HG02840 (cell line): ENCODE measurements around the gene EIF1AD.
"Not testable (repeated sequence)": the region's sequence is repeated elsewhere in the genome, so short reads cannot be mapped to it uniquely, and the experiment has no call there.

Experiments
- ATAC-seq: cut with Tn5 transposase; IDR thresholded peaks from one replicate; pipeline ENCODE4 v1.9.1; 2021; ENCODE audit warnings: mild to moderate bottlenecking, moderate library complexity, moderate number of reproducible peaks; ENCODE audit not compliant: unreplicated experiment, low FRiP score

Gene EIF1AD

DNA sequence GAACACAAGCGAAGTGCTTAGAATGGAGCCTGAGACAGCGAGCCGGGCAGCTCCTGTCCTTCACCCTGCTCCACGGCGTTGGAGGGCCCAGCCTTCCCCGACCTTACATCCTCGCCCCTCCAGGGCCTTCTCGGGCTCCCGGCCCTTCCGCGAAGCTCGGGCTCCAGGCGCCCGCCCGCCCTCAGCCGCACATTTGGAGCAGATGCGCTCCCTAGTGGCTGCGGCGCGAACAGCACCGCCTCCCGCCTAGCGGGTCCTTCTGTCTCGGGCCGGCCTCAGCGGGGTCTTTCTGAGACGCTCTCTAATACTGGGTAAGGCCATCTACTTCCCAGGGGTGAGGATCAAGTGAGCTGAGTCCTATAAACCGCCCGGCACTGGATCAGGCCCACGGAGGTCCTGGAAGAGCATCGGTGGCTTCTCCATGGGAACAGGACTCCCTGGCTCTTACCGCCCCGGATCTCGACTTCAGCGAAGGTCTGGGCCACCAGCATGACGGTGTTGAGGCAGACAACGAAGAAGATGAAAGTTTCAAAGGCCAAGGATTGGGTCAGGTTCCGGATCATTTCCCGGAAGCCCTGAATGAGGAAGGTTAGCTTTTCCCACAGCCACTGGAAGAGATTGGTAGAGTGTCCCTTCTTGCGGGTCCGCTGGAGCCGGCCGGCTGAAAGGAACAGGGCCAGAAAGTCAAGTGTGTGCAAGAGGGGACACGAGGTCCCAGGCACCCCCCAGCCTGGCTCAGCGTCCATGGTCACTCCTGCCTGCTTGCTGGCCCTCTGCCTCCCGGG lies 20.6 kb upstream of the EIF1AD start:
- no peak for ATAC-seq

DNA sequence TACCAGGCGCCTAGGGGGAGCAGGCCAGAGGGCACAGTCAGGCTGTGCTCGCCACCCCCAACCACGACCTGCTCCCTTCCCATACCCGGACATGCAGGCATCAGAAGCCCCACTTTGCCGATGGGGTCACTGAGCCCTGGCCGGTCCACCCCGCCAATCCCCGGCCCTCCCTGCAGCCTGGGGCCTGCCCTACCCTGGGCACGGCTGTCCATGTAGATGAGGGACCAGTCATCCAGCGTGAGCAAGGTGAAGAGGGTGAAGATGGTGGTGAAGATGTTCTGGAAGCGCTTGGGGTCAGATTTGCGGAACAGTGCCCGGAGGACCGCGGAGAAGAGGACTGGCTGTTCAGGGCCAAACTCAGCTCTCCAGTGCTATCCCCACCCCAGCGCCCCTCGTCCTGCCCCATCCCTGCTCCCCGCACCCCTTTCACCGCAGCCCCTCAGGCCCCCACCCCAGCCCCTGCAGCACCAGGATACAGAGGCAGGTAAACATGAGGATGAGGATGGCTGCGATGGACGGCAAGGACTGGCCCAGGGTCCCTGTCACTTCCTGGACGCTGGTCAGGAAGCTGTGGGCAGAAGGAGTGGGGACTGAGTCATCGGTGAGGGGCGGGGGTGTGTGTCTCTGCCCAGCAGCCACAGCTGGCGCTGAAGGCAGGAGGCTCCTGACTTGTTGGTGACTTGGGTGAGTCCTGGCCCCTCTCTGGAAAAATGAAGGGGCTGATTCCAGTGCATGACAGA lies 18.8 kb upstream of the EIF1AD start:
- ATAC-seq = no peak

DNA sequence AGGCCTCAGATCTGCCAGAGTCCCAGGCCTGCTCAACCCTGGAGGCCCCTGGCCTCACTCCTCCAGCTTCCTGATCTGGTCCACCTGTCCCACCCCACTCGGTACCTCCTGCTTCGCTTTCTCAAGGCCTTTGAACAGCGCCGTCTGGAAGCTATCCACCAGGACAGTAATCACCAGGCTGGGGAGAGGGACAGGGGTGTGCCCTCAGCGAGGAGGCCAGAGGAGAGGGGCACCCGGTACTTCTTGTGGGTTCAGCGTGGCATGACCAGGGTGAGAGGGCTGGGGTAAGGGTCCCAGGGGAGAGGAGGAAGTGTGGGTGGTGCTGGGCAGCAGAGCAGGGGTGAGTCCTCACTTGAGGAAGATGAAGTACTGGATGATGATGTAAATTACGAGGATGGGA lies 18.3 kb upstream of the EIF1AD start:
- ATAC-seq = no peak

DNA sequence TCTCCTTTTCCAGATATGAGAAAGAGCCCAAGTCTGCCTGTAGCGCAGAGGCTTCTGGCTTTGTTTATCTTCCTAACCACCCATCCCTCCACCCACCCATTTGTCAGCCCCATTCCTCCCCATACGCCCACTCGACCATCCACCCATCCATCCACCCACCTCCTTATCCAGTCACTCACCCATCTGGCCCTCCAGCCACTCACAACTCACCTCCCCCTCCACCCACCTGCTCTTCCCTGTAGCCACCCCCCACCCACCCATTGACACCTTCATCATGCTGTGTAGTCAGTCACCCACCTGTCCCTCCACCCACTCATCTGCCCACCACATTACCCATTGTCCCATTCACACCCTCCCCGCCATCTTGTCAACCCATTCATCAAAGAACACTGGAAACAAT lies 15.4 kb upstream of the EIF1AD start:
- ATAC-seq = no peak

DNA sequence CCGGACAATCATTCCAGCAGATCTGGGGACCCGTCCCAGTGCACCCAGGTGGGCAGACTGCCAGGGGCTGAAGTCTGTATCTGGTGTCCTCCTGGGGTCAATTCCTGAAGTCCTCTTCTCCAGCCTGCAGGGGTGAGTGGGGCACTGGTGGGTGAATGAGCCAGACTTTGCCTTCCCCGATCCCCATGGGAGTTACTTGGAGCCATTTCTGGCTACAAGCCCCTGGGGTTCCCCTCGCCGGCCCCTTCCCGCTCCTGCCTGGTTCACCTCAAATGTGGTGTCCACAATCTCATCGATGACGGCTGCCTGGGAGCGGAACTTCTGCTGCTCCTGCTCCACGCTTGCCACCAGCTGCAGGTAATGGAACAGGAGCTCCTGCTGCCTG lies 14.8 kb upstream of the EIF1AD start:
- no peak for ATAC-seq

DNA sequence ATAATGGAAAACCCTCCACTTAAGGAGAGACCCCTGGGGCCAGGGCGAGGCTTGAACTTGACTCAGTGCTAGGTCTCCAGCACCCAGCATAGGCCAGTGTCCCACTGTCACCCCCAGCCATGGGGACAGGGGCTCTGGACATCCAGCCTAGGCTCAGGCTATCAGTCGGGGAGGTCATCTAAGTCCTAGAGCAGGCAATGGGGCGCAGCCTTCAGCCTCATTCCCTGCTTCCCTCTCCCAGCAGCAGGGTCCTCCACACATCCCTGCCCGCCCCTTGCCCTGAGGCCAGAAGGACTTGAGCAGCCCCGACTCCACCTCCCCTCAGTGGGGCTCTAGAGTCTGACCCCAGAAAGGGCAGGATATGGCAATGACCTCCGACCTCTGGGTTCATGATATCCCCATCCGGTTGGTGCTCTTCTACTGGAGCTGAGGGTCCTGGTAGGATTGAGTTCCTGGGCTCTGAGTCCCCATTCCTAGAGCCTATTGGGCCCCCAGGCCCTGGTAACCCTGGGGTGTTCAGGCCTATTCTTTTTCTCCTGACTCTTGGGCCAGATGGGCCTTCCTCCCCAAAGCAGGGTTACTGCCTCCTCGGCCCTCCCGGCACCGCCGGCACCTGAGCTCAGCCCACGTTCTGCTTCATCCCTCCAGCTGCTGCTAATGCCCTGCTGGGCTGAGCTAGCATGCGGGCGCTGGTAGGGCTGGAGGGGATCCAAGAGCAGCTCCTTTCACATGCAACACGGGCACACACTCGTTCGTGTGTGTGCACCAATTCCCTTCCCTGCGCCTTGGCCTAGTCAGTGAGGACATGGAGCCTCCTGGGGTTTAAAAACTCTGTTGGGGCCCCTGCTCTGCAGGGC lies 14.2 kb upstream of the EIF1AD start:
- ATAC-seq = no peak

DNA sequence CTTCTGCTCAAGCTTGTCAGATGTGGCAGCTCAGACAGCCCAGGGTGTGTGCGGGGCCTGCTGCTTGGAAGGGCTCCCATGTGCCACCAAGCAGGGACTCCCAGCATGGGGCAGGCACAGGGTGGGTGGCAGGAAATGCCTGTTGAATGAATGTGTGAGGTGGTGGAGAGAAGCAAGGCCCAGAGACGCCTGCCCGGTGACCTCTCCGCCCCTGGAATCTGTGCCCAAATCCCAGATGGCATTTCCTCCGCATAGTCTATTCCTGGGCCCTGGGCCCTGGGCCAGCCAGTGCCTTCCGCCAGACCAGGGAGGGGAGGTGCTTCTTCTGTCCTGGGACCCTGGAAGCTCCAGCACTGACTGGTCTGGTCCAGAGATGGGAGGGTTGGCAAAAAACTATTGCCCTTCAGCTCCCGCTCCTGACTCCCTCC lies 13.5 kb upstream of the EIF1AD start:
- no peak for ATAC-seq

DNA sequence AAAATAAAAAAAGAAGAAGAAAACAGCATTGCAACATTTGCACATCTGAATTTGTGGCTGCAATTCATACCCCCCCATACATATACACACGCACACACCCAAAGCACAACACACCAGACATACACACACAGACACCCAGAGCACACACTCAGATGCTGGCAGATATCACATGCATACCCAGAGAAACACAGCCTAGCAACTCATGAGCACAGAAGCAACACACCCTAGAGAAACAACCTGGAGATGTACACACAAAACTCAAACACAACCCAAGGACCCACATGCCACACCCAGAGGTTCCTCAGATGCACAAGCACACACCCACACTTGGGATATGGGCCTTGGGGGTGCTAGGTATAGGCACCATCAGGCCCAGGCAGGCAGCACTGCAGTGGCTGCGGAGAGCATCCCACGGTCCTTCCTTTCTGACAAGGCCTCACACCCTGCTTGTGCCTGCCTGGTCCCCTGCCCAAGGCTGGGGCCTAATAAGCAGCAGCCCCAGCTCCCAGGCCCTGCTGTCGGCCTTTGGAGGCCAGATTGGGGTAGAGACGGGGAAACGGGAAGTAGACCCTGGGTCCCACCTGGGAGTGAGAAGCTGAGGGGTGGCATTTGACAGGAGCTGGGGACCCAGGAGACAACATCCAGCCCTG lies 13.0 kb upstream of the EIF1AD start:
- ATAC-seq = no peak

DNA sequence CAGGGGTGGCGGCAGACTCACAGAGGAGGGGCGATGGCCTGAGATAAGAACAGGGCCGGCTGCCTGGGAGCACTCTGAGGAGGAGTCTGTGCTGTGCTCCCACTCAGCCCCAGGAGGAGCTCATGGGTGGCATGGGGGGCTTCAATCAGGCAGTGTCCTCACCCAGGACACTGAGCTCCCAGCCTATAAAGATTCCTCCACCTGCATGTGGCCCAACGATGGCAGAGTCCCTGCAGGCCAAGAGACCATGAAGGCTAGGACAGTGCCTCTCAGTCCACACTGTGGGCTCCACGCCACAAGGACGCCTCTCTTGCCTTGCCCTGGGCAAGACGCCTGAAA lies 11.8 kb upstream of the EIF1AD start:
- no peak for ATAC-seq

DNA sequence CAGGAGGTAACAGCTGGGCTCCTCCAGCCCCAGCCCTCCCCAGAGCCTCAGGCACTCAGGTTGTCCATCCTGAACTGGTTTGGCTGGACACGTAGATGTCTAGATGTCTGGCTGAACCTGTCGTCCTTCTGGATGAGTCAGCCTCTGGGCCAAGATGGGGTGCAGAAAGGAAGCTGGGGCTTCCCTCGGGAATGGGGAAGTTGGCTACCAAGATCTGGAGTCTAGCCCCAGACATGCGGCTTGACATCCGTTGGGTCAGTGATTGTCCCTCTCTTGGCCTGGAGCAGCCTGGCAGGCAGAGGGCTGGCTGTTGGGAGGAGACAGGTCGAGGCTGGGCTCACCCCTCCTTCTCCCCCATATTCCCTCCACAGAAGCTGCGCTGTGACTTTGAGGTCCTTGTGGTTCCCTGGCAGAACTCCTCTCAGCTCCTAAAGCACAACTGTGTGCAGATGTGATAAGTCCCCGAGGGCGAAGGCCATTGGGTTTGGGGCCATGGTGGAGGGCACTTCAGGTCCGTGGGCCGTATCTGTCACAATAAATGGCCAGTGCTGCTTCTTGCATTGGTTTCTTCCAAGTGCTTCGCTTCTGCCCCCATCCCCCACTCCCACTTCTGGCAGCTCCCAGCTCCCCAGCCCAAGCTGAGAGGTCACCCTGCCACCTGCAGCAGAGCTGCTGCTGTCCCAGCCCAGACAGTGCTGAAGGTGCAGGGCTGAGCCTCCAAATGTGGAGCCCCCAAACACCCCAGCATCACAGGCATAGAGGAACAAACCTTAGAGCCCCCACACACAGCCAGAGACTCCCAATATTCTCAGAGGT lies 11.2 kb upstream of the EIF1AD start:
- no peak for ATAC-seq

DNA sequence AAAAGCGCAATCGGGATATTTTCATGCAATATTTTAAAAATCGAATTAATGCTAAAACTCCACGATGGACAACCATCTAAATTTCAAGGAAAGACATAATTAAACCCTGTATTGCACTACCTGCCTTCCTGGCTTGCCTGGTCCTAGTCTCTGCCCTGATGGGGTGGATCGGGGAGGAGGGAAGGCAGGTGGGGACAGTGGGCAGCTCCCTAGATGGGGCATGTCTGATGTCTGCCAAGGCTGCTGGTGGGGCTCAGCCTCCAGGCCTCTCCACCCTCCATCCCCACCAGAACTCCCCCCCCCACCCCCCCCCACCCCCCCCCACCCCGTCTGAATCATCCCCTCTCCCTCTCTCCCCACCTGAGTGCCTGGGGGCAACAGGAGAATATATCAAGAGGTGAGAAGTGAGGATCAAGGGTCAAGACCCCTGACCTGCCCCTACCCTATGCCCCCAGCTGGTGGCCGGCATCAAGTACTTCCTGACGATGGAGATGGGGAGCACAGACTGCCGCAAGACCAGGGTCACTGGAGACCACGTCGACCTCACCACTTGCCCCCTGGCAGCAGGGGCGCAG lies 10.5 kb upstream of the EIF1AD start:
- ATAC-seq = no peak

DNA sequence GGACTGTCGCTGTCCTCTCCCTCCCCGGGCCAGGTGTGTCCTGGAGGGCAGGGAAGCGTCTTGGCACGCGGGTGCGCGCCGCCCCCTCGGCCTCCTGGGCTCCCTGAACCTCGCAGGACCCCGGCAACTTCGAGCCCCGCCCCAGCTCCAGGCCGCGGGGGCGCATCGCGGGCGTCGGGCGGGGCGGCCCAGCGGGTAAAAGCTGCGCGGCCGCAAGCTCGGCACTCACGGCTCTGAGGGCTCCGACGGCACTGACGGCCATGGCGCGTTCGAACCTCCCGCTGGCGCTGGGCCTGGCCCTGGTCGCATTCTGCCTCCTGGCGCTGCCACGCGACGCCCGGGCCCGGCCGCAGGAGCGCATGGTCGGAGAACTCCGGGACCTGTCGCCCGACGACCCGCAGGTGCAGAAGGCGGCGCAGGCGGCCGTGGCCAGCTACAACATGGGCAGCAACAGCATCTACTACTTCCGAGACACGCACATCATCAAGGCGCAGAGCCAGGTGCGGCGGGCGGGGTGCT lies 9.9 kb upstream of the EIF1AD start, which contains the start of gene CST6:
TSS of gene CST6 (plus strand) at position 224 of the 519 bp plus-strand sequence. CDS start at position 261, 37 bp downstream.
- no peak for ATAC-seq

DNA sequence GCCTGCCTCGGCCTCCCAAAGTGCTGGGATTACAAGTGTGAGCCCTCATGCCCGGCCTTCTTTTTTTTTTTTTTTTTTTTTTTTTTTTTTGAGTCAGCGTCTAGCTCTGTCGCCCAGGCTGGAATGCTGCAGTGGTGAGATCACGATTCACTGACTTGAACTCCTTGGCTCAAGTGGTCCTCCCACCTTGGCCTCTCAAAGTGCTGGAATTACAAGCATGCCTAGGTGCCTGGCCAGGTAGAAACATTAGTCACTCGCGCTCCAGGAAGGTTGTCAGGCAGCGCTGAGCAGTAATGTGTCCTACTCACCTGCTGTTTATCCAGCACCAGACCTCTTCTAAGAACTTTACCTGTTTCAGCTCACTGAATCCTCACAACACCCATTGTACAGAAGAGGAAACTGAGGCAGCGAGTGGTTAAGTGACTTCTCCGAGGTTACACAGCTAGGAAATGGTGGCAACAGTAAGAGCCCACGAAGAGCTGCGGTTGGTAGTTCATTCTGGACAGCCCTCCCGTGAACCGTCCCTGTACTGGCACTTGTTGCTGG lies 9.4 kb upstream of the EIF1AD start:
- no peak for ATAC-seq

DNA sequence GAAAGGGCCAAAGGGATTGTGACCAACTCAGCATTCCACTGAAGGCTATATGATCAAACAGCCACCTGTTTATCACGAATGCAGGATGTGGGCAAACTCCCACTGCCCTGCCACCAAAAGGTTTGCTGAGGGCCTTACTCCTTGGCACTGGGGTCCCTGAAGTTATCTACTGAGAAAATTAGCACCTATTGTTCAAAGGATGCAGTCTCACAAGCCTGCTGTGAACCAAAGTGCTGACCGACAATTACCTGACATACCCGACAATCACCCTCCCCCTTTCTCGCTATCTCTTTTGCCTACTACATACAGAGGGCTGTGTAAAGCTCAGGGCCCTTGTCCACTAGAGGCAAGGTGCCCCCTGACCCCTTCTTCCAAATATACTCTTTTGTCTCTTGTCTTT lies 8.1 kb upstream of the EIF1AD start:
- not testable (repeated sequence) for ATAC-seq

DNA sequence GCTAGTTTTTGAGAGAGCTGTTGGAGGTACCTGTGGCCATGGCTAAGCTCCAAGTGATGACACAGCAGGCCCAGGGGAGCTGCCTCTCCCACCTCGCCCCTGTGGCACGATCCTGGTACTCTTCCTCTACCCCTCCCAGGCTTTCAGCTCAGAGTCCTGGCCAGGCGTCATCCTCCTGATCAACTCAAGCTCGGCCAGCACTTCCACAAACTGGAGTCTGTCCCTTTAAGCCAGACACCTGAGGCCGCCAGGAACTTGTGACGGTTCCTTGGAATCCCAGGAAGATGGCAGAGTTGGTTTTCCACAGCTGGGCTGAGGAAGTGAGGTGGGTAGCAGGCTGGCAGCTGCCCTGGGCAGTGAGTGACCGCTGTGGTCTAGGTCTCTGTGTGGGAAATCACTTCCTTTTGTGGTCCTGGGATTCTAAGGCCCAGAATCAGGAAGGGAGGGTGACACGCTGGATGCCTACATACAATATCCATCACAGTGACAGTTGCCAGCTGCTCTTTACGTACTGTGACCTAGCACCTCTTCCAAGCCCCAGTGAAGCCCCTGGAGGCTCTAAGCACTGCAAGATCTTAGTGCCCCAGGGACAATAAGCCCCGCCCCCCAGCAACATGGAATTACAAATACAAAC lies 6.6 kb upstream of the EIF1AD start:
- ATAC-seq = no peak

DNA sequence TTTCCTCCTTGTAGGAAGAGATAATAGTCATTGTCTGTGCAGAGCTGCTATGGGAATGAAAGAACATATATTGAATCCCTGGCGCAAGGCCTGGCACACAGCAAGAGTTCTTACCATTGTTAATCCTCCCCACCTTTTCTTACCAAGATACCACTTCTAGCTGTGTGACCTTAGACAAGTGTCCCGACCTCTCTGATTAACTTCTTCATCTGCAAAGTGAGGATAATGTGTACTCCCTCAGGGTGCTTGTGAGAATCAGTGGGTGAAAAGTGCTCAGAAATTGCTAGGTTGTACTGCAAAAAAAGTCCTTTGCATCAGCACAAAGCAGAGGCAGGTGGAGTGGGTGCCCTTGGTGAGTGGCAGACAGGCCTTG lies 6.1 kb upstream of the EIF1AD start:
- ATAC-seq = no peak

DNA sequence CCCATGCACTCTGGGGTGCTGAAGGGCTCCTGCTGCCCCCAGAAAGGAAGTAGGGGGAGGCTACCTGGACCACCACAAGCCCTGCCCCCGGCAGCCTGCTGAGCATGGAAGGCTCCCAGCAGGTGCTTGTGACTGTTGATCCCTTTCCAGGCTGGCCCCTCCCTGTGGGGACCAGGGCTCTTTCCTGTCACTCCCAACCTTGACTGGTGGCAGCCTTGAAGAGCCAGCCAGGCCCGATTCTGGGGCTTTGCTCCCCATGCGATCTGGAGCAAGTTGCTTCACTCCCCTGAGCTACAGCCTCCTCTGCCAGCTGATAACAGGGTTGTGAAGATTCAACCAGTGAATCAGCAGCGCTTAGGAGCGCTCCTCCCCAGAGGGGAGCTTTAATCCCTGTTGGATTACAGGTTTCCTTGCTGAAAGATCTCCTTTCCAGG lies 5.3 kb upstream of the EIF1AD start:
- ATAC-seq = no peak

DNA sequence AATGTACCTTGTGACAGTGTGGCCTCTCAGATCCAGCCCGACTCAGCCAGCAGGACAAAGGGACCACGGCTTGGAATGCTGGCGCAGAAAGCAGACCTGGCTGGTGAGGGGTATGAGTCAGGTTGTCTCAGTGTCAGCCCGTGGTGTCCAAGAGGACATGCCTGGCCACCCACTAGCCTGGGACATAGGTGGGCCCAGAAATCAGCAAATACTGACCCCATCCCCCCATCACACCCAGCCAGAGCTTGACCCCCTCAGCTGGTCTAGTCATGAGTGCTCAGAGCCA lies 4.9 kb upstream of the EIF1AD start:
- no peak for ATAC-seq
